Body of pancreas (tissue), 4 donors: ENCODE measurements around the gene PRPH2. TPM values are rescaled to one million over a fixed set of nuclear protein-coding genes. Genes with fewer than 3 reads are reported as not detected.

ENCODE experiments used
- ATAC-seq: fragments of 150-250 bp; one replicate; pipeline ENCODE4 v1.9.1; 2016
- DNase-seq, 4 donors: peaks; one replicate each; pipeline ENCODE4 v3.0.0-alpha.2; 2019
- H3K27ac ChIP-seq, 4 donors: fragments of 200-600 bp; sonication (generic); 1 replicate in 3 of 4; 2 replicates in 1 of 4; pipeline versions ENCODE4 v1.5.1 to v1.6.1; 2016 to 2019; ENCODE audit warnings: mild to moderate bottlenecking in 1 of 4, mixed read lengths in 1 of 4, moderate library complexity in 1 of 4
- H3K27me3 ChIP-seq, 2 donors: fragments of 200-600 bp; sonication (generic); one replicate each; pipeline ENCODE4 v1.6.0; 2016; ENCODE audit warnings: mild to moderate bottlenecking in 1 of 2
- H3K36me3 ChIP-seq, 2 donors: fragments of 200-600 bp; sonication (generic); replicated peaks in 1 of 2; 2 replicates each; pipeline ENCODE4 v1.5.1; 2016; ENCODE audit warnings: low read depth in 2 of 2; ENCODE audit not compliant: insufficient read depth in 1 of 2
- H3K4me1 ChIP-seq: fragments of 200-600 bp; sonication (generic); one replicate; pipeline ENCODE4 v1.6.0; 2016
- H3K4me3 ChIP-seq, 2 donors: fragments of 200-600 bp; sonication (generic); 1 replicate in 1 of 2; 2 replicates in 1 of 2; pipeline ENCODE4 v1.5.1; 2016 to 2019
- H3K9me3 ChIP-seq, 3 donors: fragments of 200-600 bp; sonication (generic); 1 replicate in 2 of 3; 2 replicates in 1 of 3; pipeline ENCODE4 v1.5.1; 2016
- POLR2A ChIP-seq, 3 donors: fragments of 450-650 bp; IDR thresholded peaks; one replicate each; pipeline ENCODE4 v1.6.1; 2016; ENCODE audit warnings: antibody characterized with exemption in 3 of 3, mild to moderate bottlenecking in 2 of 3
- WGBS, 2 donors: methylation state at CpG; one replicate each; pipeline ENCODE4 v1.1.5; 2017; 5-methylcytosine and 5-hydroxymethylcytosine counted together
- intact Hi-C: fragments of 100-400 bp; cut with DNase I; formaldehyde crosslinking; loops from one replicate; pipeline ENCODE4 v1.15.1; 2023
- total RNA-seq, 2 donors: library from RNA; depleted of rRNA; stranded (reverse); fragments of >200 nt; gene quantifications; one replicate each; pipeline ENCODE4 v1.1.0, GENCODE V29; 2016
- TF ChIP-seq, protein P1 (sequence below), 7 experiments: fragments of 450-650 bp in 4 of 7; fragments of 200-600 bp in 3 of 7; sonication (generic) in 3 of 7; IDR thresholded peaks; one replicate each; pipeline ENCODE4 v1.5.1; 2016 to 2019; ENCODE audit warnings: antibody characterized with exemption in 7 of 7

Gene PRPH2
- total RNA-seq, 2 donors from 2014 or later: 1.0 to 4.3 TPM

DNA sequence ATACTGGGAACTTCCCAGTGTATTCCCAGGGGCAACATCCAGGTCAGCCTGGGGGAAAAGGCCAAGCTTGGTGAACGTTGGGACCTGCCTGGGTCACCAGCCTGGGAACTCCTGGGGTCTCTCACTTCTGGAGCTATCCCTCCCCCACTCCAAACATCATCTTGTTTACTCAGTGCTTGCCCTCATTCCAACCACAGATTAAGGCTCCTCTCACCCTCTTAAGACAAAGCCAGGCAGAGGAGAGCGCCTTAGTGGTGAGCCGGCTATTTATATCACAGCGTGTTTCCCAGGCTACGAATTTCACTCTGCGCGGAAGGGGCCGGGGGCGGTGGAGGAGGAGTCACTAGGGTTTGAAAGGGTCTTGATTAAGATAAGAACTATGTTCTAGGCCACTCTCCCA lies 12.1 kb downstream of the PRPH2 start:
- Histone ChIP-seq H3K9me3 (peaks cover 0 to 12% (median 0%) of the 10 kb centered on the region in 3 donors), H3K4me3 (no peak overlapping the region), H3K4me1 (no peaks in the 10 kb centered on the region), H3K27ac (no peak overlapping the region), H3K36me3 (no peaks in the 10 kb centered on the region), H3K27me3 (no peaks in the 10 kb centered on the region)
- intact Hi-C loops: no loop called here
- DNase-seq: no peak
- WGBS, 2 donors: 55 to 72% methylated on average over 9 of the region's 9 CpGs
- ATAC-seq: no peak
- TF ChIP-seq, protein P1, sequence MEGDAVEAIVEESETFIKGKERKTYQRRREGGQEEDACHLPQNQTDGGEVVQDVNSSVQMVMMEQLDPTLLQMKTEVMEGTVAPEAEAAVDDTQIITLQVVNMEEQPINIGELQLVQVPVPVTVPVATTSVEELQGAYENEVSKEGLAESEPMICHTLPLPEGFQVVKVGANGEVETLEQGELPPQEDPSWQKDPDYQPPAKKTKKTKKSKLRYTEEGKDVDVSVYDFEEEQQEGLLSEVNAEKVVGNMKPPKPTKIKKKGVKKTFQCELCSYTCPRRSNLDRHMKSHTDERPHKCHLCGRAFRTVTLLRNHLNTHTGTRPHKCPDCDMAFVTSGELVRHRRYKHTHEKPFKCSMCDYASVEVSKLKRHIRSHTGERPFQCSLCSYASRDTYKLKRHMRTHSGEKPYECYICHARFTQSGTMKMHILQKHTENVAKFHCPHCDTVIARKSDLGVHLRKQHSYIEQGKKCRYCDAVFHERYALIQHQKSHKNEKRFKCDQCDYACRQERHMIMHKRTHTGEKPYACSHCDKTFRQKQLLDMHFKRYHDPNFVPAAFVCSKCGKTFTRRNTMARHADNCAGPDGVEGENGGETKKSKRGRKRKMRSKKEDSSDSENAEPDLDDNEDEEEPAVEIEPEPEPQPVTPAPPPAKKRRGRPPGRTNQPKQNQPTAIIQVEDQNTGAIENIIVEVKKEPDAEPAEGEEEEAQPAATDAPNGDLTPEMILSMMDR (IDR thresholded peaks at IDR 0.05): no peak
- TF ChIP-seq POLR2A (IDR thresholded peaks at IDR 0.05): no peak

DNA sequence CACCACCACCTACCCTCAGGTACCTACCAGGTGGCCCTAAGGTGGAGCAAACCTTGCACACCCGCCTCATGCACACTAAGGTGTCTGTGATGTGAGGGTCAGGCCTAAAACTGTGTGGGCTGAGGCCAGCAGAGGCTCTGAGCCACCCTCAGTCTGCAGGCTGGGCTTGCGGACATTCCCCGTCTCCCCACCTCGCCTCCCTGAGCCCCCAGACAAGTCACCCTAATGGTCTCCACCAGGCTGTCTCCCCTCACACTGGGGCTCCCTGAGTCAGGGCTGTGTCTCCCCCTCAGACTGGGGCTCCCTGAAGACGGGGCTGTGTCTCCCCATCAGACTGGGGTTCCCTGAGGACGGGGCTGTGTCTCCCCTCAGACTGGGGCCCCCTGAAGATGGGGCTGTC lies 12.5 kb downstream of the PRPH2 start:
- intact Hi-C loops: no loop called here
- H3K9me3 ChIP-seq: peaks cover 0 to 12% (median 0%) of the 10 kb centered on the region in 3 donors
- 88% methylated on average over 1 to 6 of the region's 6 CpGs for WGBS, 2 donors
- no peaks in the 10 kb centered on the region for H3K36me3 ChIP-seq
- TF ChIP-seq, protein P1 (IDR thresholded peaks at IDR 0.05): no peak
- TF ChIP-seq POLR2A (IDR thresholded peaks at IDR 0.05): no peak
- no peak for DNase-seq
- H3K4me1 ChIP-seq: peaks cover 2% of the 10 kb centered on the region
- no peak overlapping the region for H3K4me3 ChIP-seq
- ATAC-seq: no peak
- H3K27ac ChIP-seq: no peak overlapping the region
- H3K27me3 ChIP-seq: no peaks in the 10 kb centered on the region

DNA sequence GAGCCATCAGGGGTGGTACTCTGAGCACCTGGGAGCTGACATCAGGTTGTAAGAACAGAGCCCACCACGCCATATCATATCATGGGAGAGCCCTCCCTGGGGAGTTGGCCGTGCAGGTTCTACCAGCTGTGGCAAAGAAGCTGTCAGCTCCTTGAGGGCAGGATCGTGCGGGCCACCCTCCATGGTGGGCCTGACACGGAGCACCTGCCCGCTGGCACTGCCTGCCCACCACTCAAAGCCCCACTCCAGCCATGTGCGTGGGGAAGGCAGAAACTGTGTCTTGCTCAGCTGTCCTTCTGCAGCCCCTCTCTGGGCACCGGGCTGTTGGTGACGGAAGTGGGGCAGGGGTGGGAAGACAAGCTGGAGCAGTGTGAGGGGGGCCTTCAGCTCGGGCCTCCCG lies 14.3 kb downstream of the PRPH2 start:
- Histone ChIP-seq H3K4me3 (no peak overlapping the region), H3K27me3 (no peaks in the 10 kb centered on the region), H3K9me3 (peaks cover 0 to 12% (median 0%) of the 10 kb centered on the region in 3 donors), H3K27ac (no peak overlapping the region), H3K36me3 (no peaks in the 10 kb centered on the region), H3K4me1 (peaks cover 9% of the 10 kb centered on the region)
- WGBS, 2 donors: 84 to 88% methylated on average over 5 to 11 of the region's 11 CpGs
- TF ChIP-seq, protein P1 (IDR thresholded peaks at IDR 0.05): no peak
- no peak for TF ChIP-seq POLR2A (IDR thresholded peaks at IDR 0.05)
- DNase-seq: no peak
- intact Hi-C loops: no loop called here
- ATAC-seq: no peak

DNA sequence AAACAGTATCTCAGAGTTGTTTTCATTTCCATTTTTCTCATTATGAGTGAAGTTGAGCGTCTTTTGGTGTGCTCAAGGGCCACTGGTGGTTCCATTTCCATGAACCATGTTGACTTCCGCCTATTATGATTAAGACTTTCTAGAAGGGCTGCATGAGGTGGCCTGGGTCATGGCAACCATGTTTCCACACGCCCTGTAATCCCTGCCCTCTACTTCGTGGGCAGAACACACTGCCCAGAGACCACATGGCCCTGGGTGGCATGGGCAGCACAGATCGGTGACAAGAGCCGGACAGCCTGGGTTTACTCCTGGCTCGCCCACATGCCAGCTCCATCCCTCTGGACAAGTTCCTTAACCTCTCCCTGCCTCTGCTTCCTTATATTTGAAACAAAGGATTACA lies 14.8 kb downstream of the PRPH2 start:
- intact Hi-C loops: no loop called here
- Histone ChIP-seq H3K4me3 (no peak overlapping the region), H3K27ac (no peak overlapping the region), H3K9me3 (peaks cover 0 to 12% (median 0%) of the 10 kb centered on the region in 3 donors), H3K27me3 (no peaks in the 10 kb centered on the region), H3K4me1 (peaks cover 9% of the 10 kb centered on the region), H3K36me3 (no peaks in the 10 kb centered on the region)
- TF ChIP-seq, protein P1 (IDR thresholded peaks at IDR 0.05): no peak
- no peak for TF ChIP-seq POLR2A (IDR thresholded peaks at IDR 0.05)
- 76 to 86% methylated on average over 6 to 7 of the region's 7 CpGs for WGBS, 2 donors
- ATAC-seq: no peak
- no peak for DNase-seq

DNA sequence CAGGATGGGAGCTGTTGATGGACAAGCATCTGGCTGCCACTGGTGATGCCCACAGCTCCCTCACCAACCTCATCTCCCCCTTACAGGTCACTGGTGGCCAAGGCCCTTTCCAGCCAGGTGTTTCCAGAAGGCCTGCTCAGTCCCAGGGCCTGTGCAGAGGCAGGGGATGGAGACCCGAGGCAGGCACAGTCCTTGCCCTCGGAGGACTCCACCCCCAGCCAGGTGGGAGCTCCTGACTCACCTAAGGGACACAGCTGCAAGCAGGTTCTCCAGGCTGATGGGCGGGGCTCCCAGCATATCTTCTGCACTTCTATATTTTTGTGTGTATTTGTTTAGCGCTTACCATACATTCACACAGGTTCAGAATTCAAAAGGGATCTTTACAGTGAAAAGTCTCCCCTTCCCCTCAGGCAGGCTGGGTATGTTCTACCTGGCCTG lies 17.4 kb downstream of the PRPH2 start:
- DNase-seq: peak in 2 of 4 donors; percentile 43 to 50
- Histone ChIP-seq H3K36me3 (no peaks in the 10 kb centered on the region), H3K27ac (peak overlapping the region in 1 of 4 donors; percentile 62), H3K4me3 (no peak overlapping the region), H3K27me3 (no peaks in the 10 kb centered on the region), H3K4me1 (peaks cover 9% of the 10 kb centered on the region), H3K9me3 (no peaks in the 10 kb centered on the region)
- 83 to 100% methylated on average over 2 to 4 of the region's 4 CpGs for WGBS, 2 donors
- no peak for TF ChIP-seq POLR2A (IDR thresholded peaks at IDR 0.05)
- TF ChIP-seq, protein P1 (IDR thresholded peaks at IDR 0.05): no peak
- intact Hi-C loops: no loop called here
- peak; percentile 17 for ATAC-seq
